Activated T-cell treated with anti-CD3 and anti-CD28 coated beads, Interleukin-2, amount 50 U/mL, for 4 hours (primary cell): ENCODE data around the gene TSC2. TPM values are rescaled to one million over a fixed set of nuclear protein-coding genes. Genes with fewer than 3 reads are reported as not detected.
"Not testable (repeated sequence)": the region's sequence is repeated elsewhere in the genome, so short reads cannot be mapped to it uniquely, and the experiment has no call there.

Experiments used
- ATAC-seq, 2 donors: fragments of 200-7000 bp; cut with Tn5 transposase; one replicate each; pipeline ENCODE4 v1.10.0; 2021
- DNase-seq: peaks from one replicate; pipeline ENCODE4 v3.0.0-alpha.2; 2020
- H3K27me3 Mint-ChIP-seq: one replicate; pipeline ENCODE4 v1.8.0; 2021; ENCODE audit warnings: low read depth, mixed read lengths
- H3K36me3 Mint-ChIP-seq: one replicate; pipeline ENCODE4 v1.8.0; 2022; ENCODE audit warnings: mixed read lengths; ENCODE audit not compliant: insufficient read depth
- H3K4me1 Mint-ChIP-seq: one replicate; pipeline ENCODE4 v1.8.0; 2021; ENCODE audit warnings: low read depth, mixed read lengths
- H3K4me3 Mint-ChIP-seq: one replicate; pipeline ENCODE4 v1.8.0; 2021; ENCODE audit warnings: mild to moderate bottlenecking, moderate library complexity, mixed read lengths
- H3K9me3 Mint-ChIP-seq: one replicate; pipeline ENCODE4 v1.8.0; 2021; ENCODE audit warnings: mixed read lengths
- total RNA-seq, 3 donors: library from RNA; stranded (reverse); gene quantifications; one replicate each; pipeline ENCODE4 v1.2.1, GENCODE V29; 2021

Gene TSC2
- total RNA-seq, 3 donors from 2014 or later: 87.6 to 98.0 (median 94.5) TPM

- H3K27me3 Mint-ChIP-seq: no peaks in the 10 kb centered on the region
- no peak overlapping the region for H3K4me3 Mint-ChIP-seq
- no peaks in the 10 kb centered on the region for H3K36me3 Mint-ChIP-seq
- H3K9me3 Mint-ChIP-seq: no peaks in the 10 kb centered on the region
- H3K4me1 Mint-ChIP-seq: no peaks in the 10 kb centered on the region
- ATAC-seq: peak; percentile 32 to 57
- DNase-seq: no peak
Observed at GRCh38 chr16:2033057-2033908, 14.5 kb upstream of the TSC2 start.

DNA sequence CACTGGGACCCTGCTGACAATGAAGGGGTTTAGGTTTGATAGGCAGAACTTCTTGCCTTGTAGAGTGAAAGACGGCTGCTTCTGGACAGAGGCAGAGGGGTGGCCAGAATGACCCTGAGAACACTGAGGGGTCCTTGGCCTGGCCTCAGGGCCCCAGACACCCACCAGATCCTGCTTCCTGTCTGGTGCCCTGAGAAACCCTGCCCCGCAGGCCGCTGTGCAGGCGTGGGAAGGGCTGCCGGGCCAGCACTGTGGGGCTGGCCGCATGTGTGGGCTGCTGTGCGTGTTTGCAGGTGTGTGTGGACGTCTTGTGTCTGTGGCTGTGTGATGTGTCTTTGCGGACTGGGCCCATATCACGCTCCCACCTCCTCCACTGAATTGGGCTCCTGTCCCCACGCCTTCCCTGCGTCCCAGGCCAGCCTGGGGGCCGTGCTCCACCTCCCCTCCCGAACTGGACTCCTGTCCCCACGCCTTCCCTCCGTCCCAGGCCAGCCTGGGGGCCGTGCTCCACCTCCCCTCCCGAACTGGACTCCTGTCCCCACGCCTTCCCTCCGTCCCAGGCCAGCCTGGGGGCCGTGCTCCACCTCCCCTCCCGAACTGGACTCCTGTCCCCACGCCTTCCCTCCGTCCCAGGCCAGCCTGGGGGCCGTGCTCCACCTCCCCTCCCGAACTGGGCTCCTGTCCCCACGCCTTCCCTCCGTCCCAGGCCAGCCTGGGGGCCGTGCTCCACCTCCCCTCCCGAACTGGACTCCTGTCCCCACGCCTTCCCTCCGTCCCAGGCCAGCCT lies 13.7 kb upstream of the TSC2 start:
- not testable (repeated sequence) for ATAC-seq, H3K36me3 Mint-ChIP-seq, DNase-seq, H3K9me3 Mint-ChIP-seq, H3K4me1 Mint-ChIP-seq, H3K27me3 Mint-ChIP-seq, H3K4me3 Mint-ChIP-seq

DNA sequence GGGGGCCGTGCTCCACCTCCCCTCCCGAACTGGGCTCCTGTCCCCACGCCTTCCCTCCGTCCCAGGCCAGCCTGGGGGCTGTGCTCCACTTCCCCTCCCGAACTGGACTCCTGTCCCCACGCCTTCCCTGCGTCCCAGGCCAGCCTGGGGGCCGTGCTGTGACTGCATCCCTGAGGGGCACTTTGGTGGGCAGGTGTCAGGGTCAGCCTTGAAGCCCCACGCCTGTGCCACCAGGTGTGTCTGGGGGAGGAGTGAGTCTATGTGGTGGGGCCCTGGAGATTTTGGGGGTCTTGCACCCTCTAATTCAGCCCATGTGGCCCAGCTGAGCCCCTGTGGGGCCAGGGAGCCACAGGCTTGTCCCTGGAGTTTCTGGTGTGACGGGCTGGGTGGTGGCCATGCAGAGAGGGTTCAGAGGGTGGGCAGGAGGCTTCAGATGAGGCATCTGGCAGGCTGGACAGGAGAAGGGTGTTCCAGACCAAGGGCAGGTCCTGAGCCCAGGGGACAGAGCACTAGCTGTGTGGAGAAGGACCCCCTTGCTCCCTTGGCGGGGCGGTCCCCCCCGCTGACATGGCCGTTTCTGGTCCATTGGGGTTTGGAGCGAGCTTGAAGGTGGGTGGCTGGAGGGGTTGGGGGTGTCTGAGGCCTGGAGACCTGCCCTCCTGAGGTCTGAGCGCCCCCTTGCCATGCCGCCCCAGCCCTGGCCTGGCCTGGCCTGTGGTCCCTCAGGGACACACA lies 12.9 kb upstream of the TSC2 start:
- no peak for ATAC-seq
- Mint-ChIP-seq H3K9me3 (no peaks in the 10 kb centered on the region), H3K4me1 (no peaks in the 10 kb centered on the region), H3K4me3 (no peak overlapping the region), H3K27me3 (no peaks in the 10 kb centered on the region), H3K36me3 (no peaks in the 10 kb centered on the region)
- DNase-seq: no peak

DNA sequence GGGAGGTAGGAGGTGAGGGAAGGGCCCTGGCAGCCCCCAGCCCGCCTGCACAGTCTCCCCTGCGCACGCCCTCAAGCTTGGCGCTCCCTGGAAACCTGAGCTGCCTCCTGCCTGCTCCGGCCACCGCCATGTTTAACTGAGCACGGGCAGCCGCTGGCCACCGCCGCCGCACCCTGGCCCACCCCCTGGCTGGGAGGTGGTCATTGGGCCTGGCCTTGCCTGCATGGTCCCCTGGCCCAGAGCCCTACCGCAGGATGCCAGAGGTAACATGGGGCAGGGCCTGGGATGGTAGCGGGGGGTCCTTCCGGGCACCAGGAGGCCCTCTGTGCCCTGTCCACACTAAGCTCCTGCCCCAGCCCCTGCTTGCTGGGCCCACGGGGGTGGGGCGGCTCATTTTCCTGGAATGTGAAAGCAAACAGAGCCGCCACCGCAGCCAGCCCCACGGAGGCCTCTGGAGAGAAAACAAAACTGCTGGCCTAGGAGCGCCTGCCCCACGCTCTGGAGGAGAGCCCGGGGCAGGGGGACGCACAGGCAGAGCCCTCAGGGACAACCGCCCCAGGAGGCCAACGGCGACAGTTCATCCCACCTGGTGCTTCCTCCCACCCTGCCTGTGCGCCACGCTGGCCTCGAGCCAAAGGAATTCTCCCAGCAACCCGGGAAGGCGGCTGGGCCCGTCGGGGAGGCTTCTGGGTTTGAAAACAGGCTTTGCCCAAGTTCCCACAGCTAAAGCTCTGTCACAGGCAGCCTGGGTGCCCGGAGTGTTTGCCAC lies 12.2 kb upstream of the TSC2 start:
- Mint-ChIP-seq H3K4me3 (no peak overlapping the region), H3K36me3 (no peaks in the 10 kb centered on the region), H3K9me3 (no peaks in the 10 kb centered on the region), H3K27me3 (no peaks in the 10 kb centered on the region), H3K4me1 (no peaks in the 10 kb centered on the region)
- DNase-seq: no peak
- ATAC-seq: no peak

GRCh38 chr16:2036200-2036966 lies 11.4 kb upstream of the TSC2 start:
- no peak overlapping the region for H3K4me3 Mint-ChIP-seq
- no peaks in the 10 kb centered on the region for H3K36me3 Mint-ChIP-seq
- no peak for DNase-seq
- no peaks in the 10 kb centered on the region for H3K9me3 Mint-ChIP-seq
- H3K4me1 Mint-ChIP-seq: no peaks in the 10 kb centered on the region
- no peaks in the 10 kb centered on the region for H3K27me3 Mint-ChIP-seq
- ATAC-seq: no peak

- Mint-ChIP-seq H3K27me3 (no peaks in the 10 kb centered on the region), H3K36me3 (no peaks in the 10 kb centered on the region), H3K9me3 (no peaks in the 10 kb centered on the region), H3K4me1 (no peaks in the 10 kb centered on the region), H3K4me3 (no peak overlapping the region)
- ATAC-seq (no peak), DNase-seq (no peak)
Observed at GRCh38 chr16:2037115-2037514, 10.7 kb upstream of the TSC2 start.

GRCh38 chr16:2037647-2038381 lies 10.0 kb upstream of the TSC2 start:
- Mint-ChIP-seq H3K36me3 (no peaks in the 10 kb centered on the region), H3K4me1 (no peaks in the 10 kb centered on the region), H3K4me3 (no peak overlapping the region), H3K27me3 (no peaks in the 10 kb centered on the region), H3K9me3 (no peaks in the 10 kb centered on the region)
- DNase-seq (no peak), ATAC-seq (no peak)

GRCh38 chr16:2038382-2039231 lies 9.2 kb upstream of the TSC2 start:
- H3K9me3 Mint-ChIP-seq: no peaks in the 10 kb centered on the region
- no peaks in the 10 kb centered on the region for H3K4me1 Mint-ChIP-seq
- no peak for ATAC-seq
- H3K36me3 Mint-ChIP-seq: no peaks in the 10 kb centered on the region
- no peak overlapping the region for H3K4me3 Mint-ChIP-seq
- H3K27me3 Mint-ChIP-seq: no peaks in the 10 kb centered on the region
- DNase-seq: no peak

GRCh38 chr16:2039274-2040031 lies 8.3 kb upstream of the TSC2 start:
- no peaks in the 10 kb centered on the region for H3K27me3 Mint-ChIP-seq
- no peak for DNase-seq
- no peaks in the 10 kb centered on the region for H3K4me1 Mint-ChIP-seq
- H3K9me3 Mint-ChIP-seq: no peaks in the 10 kb centered on the region
- no peaks in the 10 kb centered on the region for H3K36me3 Mint-ChIP-seq
- no peak overlapping the region for H3K4me3 Mint-ChIP-seq
- ATAC-seq: no peak

- no peaks in the 10 kb centered on the region for H3K4me1 Mint-ChIP-seq
- H3K4me3 Mint-ChIP-seq: no peak overlapping the region
- no peak for ATAC-seq
- no peaks in the 10 kb centered on the region for H3K27me3 Mint-ChIP-seq
- no peak for DNase-seq
- no peaks in the 10 kb centered on the region for H3K9me3 Mint-ChIP-seq
- H3K36me3 Mint-ChIP-seq: no peaks in the 10 kb centered on the region
Observed at GRCh38 chr16:2040041-2040786, 7.6 kb upstream of the TSC2 start.

DNA sequence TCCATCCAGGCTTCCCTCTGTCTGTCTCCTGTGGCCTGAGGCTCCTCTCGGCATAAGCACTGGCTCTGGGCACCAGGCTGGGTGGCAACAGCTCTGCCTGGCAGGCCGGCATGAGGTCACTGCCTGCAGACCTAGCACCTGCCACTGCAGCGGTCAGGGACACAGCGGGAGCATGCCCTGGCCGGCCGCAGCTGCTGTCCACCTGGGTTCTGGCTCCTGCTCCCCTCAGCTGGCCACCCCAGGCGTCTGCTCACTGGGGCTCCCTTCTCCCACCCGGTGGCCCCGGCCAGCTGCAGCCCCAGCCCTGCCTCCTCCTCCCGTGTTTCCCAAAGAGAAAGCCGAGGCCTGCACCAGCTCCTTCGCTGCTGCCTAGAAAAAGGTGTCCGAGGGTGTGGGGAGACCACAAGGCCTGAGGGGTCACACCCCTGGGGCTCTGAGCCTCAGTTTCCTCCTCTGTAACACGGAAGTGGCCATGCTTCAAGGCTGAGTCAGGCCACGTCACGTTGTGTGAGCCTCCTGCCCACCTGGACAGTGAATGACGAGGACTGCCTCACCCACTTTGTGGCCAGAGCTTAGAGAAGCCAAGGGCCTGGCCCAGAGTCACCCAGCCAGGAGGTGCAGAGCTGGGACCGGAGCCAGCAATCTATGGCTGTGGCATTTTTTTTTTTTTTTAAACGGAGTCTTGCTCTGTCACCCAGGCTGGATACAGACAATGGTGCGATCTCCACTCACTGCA lies 6.8 kb upstream of the TSC2 start:
- ATAC-seq (no peak), DNase-seq (no peak)
- H3K36me3 Mint-ChIP-seq: no peaks in the 10 kb centered on the region
- H3K4me3 Mint-ChIP-seq: no peak overlapping the region
- no peaks in the 10 kb centered on the region for H3K9me3 Mint-ChIP-seq
- H3K4me1 Mint-ChIP-seq: no peaks in the 10 kb centered on the region
- no peaks in the 10 kb centered on the region for H3K27me3 Mint-ChIP-seq
